ENCODE data around the gene TEX54.
"Not testable (repeated sequence)": the region's sequence is repeated elsewhere in the genome, so short reads cannot be mapped to it uniquely, and the experiment has no call there.

The TEX54 gene
- total RNA-seq, result 0 reads per million in 2 donors

GRCh38 chr11:62832336-62833234 is at the start of gene TEX54:
TSS of gene TEX54 (minus strand) at chr11:62832841.
- DNase-seq, result no peak

GRCh38 chr11:62882431-62882749 is 49.7 kb upstream of the TEX54 start:
- DNase-seq, result no peak

GRCh38 chr11:62881579-62882430 is 49.2 kb upstream of the TEX54 start:
- DNase-seq, result peak; percentile 78

- DNase-seq, result peak; percentile 81
Observed at GRCh38 chr11:62880803-62881578, 48.4 kb upstream of the TEX54 start, which contains the start of gene SLC3A2. TSS of gene SLC3A2 (plus strand) at chr11:62880896. CDS start at chr11:62881024, 128 bp downstream.

- DNase-seq, result no peak
Observed at GRCh38 chr11:62880231-62880802, 47.7 kb upstream of the TEX54 start.

- DNase-seq, result no peak
Observed at GRCh38 chr11:62879235-62879978, 46.8 kb upstream of the TEX54 start.

- no peak for DNase-seq
Observed at GRCh38 chr11:62876712-62877111, 44.1 kb upstream of the TEX54 start.

GRCh38 chr11:62875698-62876478 is 43.2 kb upstream of the TEX54 start:
- no peak for DNase-seq

- no peak for DNase-seq
Observed at GRCh38 chr11:62874851-62875250, 42.2 kb upstream of the TEX54 start.

GRCh38 chr11:62865635-62866034 is 33.0 kb upstream of the TEX54 start:
- no peak for DNase-seq

GRCh38 chr11:62863687-62864335 is 31.2 kb upstream of the TEX54 start:
- no peak for DNase-seq

- DNase-seq, result not testable (repeated sequence)
Observed at GRCh38 chr11:62861564-62862192, 29.0 kb upstream of the TEX54 start.

- DNase-seq, result no peak
Observed at GRCh38 chr11:62860835-62861563, 28.4 kb upstream of the TEX54 start.

GRCh38 chr11:62859281-62859703 is 26.7 kb upstream of the TEX54 start:
- DNase-seq, result not testable (repeated sequence)

- no peak for DNase-seq
Observed at GRCh38 chr11:62858201-62858600, 25.6 kb upstream of the TEX54 start.

- no peak for DNase-seq
Observed at GRCh38 chr11:62857541-62857982, 24.9 kb upstream of the TEX54 start.

GRCh38 chr11:62856333-62856895 is 23.8 kb upstream of the TEX54 start:
- no peak for DNase-seq

GRCh38 chr11:62855571-62856332 is 23.1 kb upstream of the TEX54 start:
- peak; percentile 93 for DNase-seq

All from activated gamma-delta T cell (primary cell).